HCT116 (cell line): Measurements from ENCODE around the gene C1QBP.

Experiments used
- EGR1 ChIP-seq: IDR thresholded peaks from 2 replicates; pipeline ENCODE4 v1.6.1; 2012; ENCODE audit warnings: low read depth
- EZH2 ChIP-seq: fragments of 200-600 bp; sonication (generic); IDR thresholded peaks from 2 replicates; pipeline ENCODE4 v1.6.1; 2017; ENCODE audit warnings: antibody characterized with exemption, mixed run types
- EZH2phosphoT487 ChIP-seq: fragments of 200-600 bp; IDR thresholded peaks from 2 replicates; pipeline ENCODE4 v1.6.1; 2018; ENCODE audit warnings: antibody characterized with exemption, borderline replicate concordance
- POLR2A ChIP-seq: IDR thresholded peaks from 2 replicates; pipeline ENCODE4 v1.7.0; 2011; ENCODE audit warnings: borderline replicate concordance; ENCODE audit not compliant: insufficient read depth, insufficient read length; ENCODE audit errors: extremely low read depth
- POLR2AphosphoS5 ChIP-seq: IDR thresholded peaks from 2 replicates; pipeline ENCODE4 v1.6.1; 2011; ENCODE audit warnings: mild to moderate bottlenecking, low read depth, low read length, moderate library complexity
- RAD21 ChIP-seq: IDR thresholded peaks from 2 replicates; pipeline ENCODE4 v1.6.1; 2012; ENCODE audit warnings: low read depth, mild to moderate bottlenecking
- SRF ChIP-seq: IDR thresholded peaks from 2 replicates; pipeline ENCODE4 v1.6.1; 2012; ENCODE audit warnings: low read depth
- YY1 ChIP-seq: IDR thresholded peaks from 2 replicates; pipeline ENCODE4 v1.6.1; 2011; ENCODE audit warnings: low read length, low read depth, moderate library complexity, mild to moderate bottlenecking; ENCODE audit not compliant: insufficient replicate concordance; ENCODE audit errors: extremely low read depth
- ZNF274 ChIP-seq: fragments of 200-500 bp; sonication (Bioruptor generic); IDR thresholded peaks from 2 replicates; pipeline ENCODE4 v1.6.1; 2014; ENCODE audit warnings: mild to moderate bottlenecking, low read depth, low read length, inconsistent platforms
- TF ChIP-seq, protein P1 (sequence below): IDR thresholded peaks from 2 replicates; pipeline ENCODE4 v1.6.1; 2012; ENCODE audit warnings: low read depth
- TF ChIP-seq, protein P2 (sequence below): IDR thresholded peaks from 2 replicates; pipeline ENCODE4 v1.6.1; 2012
- TF ChIP-seq, protein P3 (sequence below): IDR thresholded peaks from 2 replicates; pipeline ENCODE4 v1.6.1; 2011; ENCODE audit warnings: mild to moderate bottlenecking, low read length, moderate library complexity; ENCODE audit not compliant: insufficient replicate concordance; ENCODE audit errors: extremely low read depth
- TF ChIP-seq, protein P4 (sequence below), 3 experiments: fragments of 200-600 bp in 1 of 3; sonication (generic) in 1 of 3; IDR thresholded peaks in 2 of 3; conservative IDR thresholded peaks in 1 of 3; 2 replicates each; pipeline ENCODE4 v1.5.1; 2012 to 2017; ENCODE audit warnings: low read depth in 2 of 3, low read length in 2 of 3, antibody characterized with exemption in 1 of 3, borderline replicate concordance in 1 of 3, control low read depth in 1 of 3, mild to moderate bottlenecking in 1 of 3, mixed read lengths in 1 of 3, mixed run types in 1 of 3, moderate library complexity in 1 of 3; ENCODE audit not compliant: insufficient read depth in 1 of 3

DNA sequence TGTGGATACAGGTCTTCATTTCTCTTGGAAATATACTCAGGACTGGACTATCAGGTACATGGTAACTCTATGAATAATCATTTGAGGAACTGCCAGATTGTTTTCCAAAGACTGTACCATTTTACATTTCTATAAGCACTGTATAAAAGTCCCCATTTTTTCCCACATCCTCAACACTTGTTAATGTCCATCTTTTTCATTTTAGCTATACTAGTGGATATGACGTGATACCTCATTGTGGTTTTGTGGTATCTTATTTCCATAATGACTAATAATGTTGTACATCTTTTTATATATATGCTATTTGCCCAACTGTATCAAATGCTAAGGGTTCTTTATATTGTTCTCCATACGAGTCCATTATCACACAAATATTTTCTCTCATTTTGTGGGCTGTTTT is 42.3 kb downstream of the C1QBP start:
- TF ChIP-seq, protein P1, sequence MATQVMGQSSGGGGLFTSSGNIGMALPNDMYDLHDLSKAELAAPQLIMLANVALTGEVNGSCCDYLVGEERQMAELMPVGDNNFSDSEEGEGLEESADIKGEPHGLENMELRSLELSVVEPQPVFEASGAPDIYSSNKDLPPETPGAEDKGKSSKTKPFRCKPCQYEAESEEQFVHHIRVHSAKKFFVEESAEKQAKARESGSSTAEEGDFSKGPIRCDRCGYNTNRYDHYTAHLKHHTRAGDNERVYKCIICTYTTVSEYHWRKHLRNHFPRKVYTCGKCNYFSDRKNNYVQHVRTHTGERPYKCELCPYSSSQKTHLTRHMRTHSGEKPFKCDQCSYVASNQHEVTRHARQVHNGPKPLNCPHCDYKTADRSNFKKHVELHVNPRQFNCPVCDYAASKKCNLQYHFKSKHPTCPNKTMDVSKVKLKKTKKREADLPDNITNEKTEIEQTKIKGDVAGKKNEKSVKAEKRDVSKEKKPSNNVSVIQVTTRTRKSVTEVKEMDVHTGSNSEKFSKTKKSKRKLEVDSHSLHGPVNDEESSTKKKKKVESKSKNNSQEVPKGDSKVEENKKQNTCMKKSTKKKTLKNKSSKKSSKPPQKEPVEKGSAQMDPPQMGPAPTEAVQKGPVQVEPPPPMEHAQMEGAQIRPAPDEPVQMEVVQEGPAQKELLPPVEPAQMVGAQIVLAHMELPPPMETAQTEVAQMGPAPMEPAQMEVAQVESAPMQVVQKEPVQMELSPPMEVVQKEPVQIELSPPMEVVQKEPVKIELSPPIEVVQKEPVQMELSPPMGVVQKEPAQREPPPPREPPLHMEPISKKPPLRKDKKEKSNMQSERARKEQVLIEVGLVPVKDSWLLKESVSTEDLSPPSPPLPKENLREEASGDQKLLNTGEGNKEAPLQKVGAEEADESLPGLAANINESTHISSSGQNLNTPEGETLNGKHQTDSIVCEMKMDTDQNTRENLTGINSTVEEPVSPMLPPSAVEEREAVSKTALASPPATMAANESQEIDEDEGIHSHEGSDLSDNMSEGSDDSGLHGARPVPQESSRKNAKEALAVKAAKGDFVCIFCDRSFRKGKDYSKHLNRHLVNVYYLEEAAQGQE = no peak
- no peak for TF ChIP-seq POLR2A
- TF ChIP-seq YY1 = no peak
- no peak for TF ChIP-seq EZH2phosphoT487
- TF ChIP-seq, protein P2, sequence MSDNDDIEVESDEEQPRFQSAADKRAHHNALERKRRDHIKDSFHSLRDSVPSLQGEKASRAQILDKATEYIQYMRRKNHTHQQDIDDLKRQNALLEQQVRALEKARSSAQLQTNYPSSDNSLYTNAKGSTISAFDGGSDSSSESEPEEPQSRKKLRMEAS = no peak
- no peak for TF ChIP-seq POLR2AphosphoS5
- TF ChIP-seq, protein P3, sequence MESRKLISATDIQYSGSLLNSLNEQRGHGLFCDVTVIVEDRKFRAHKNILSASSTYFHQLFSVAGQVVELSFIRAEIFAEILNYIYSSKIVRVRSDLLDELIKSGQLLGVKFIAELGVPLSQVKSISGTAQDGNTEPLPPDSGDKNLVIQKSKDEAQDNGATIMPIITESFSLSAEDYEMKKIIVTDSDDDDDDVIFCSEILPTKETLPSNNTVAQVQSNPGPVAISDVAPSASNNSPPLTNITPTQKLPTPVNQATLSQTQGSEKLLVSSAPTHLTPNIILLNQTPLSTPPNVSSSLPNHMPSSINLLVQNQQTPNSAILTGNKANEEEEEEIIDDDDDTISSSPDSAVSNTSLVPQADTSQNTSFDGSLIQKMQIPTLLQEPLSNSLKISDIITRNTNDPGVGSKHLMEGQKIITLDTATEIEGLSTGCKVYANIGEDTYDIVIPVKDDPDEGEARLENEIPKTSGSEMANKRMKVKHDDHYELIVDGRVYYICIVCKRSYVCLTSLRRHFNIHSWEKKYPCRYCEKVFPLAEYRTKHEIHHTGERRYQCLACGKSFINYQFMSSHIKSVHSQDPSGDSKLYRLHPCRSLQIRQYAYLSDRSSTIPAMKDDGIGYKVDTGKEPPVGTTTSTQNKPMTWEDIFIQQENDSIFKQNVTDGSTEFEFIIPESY = no peak
- TF ChIP-seq ZNF274 = no peak
- TF ChIP-seq, protein P4, sequence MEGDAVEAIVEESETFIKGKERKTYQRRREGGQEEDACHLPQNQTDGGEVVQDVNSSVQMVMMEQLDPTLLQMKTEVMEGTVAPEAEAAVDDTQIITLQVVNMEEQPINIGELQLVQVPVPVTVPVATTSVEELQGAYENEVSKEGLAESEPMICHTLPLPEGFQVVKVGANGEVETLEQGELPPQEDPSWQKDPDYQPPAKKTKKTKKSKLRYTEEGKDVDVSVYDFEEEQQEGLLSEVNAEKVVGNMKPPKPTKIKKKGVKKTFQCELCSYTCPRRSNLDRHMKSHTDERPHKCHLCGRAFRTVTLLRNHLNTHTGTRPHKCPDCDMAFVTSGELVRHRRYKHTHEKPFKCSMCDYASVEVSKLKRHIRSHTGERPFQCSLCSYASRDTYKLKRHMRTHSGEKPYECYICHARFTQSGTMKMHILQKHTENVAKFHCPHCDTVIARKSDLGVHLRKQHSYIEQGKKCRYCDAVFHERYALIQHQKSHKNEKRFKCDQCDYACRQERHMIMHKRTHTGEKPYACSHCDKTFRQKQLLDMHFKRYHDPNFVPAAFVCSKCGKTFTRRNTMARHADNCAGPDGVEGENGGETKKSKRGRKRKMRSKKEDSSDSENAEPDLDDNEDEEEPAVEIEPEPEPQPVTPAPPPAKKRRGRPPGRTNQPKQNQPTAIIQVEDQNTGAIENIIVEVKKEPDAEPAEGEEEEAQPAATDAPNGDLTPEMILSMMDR (IDR thresholded peaks at IDR 0.05 in 2 of 3, conservative IDR thresholded peaks at IDR 0.05 in 1 of 3; ENCODE audit: borderline replicate concordance in 1 of 3, insufficient read depth in 1 of 3, low read depth in 2 of 3, low read length in 2 of 3) = no peak
- TF ChIP-seq EZH2 = no peak
- no peak for TF ChIP-seq EGR1
- no peak for TF ChIP-seq SRF
- TF ChIP-seq RAD21 = no peak
